GM18907 (cell line): Measurements from ENCODE around the gene TLN1.

Experiments used
- ATAC-seq: cut with Tn5 transposase; IDR thresholded peaks from one replicate; pipeline ENCODE4 v1.9.1; 2021; ENCODE audit warnings: mild to moderate bottlenecking, moderate library complexity; ENCODE audit not compliant: unreplicated experiment

TLN1 gene

GRCh38 chr9:35688558-35689541 is 43.1 kb downstream of the TLN1 start:
- no peak for ATAC-seq

GRCh38 chr9:35687972-35688557 is 43.9 kb downstream of the TLN1 start:
- no peak for ATAC-seq

- ATAC-seq, result no peak
Observed at GRCh38 chr9:35687306-35687705, 44.7 kb downstream of the TLN1 start.

GRCh38 chr9:35686222-35687203 is 45.5 kb downstream of the TLN1 start:
- no peak for ATAC-seq

- ATAC-seq, result no peak
Observed at GRCh38 chr9:35685506-35685905, 46.5 kb downstream of the TLN1 start.

GRCh38 chr9:35684921-35685320 is 47.1 kb downstream of the TLN1 start:
- no peak for ATAC-seq

GRCh38 chr9:35683323-35683722 is 48.7 kb downstream of the TLN1 start:
- no peak for ATAC-seq

GRCh38 chr9:35682520-35683315 is 49.3 kb downstream of the TLN1 start:
- no peak for ATAC-seq

GRCh38 chr9:35682051-35682450 is 49.9 kb downstream of the TLN1 start:
- no peak for ATAC-seq

- ATAC-seq, result no peak
Observed at GRCh38 chr9:35681341-35682002, 50.5 kb downstream of the TLN1 start.

GRCh38 chr9:35680331-35681105 is 51.5 kb downstream of the TLN1 start:
- peak; percentile 59 for ATAC-seq

- no peak for ATAC-seq
Observed at GRCh38 chr9:35679766-35680330, 52.1 kb downstream of the TLN1 start.

GRCh38 chr9:35679091-35679490 is 52.9 kb downstream of the TLN1 start:
- ATAC-seq, result no peak

GRCh38 chr9:35675732-35676392 is 56.1 kb downstream of the TLN1 start:
- no peak for ATAC-seq

GRCh38 chr9:35675204-35675603 is 56.8 kb downstream of the TLN1 start:
- no peak for ATAC-seq

GRCh38 chr9:35674025-35674361 is 58.0 kb downstream of the TLN1 start:
- no peak for ATAC-seq

GRCh38 chr9:35673132-35674024 is 58.6 kb downstream of the TLN1 start, which contains the start of gene CA9:
Gene CA9, plus strand, starts transcription at chr9:35673928. Its CDS starts 32 bp downstream, at chr9:35673960.
- no peak for ATAC-seq
